H1 (cell line): ENCODE measurements around the gene KCNN1. TPM values are rescaled to one million over a fixed set of nuclear protein-coding genes. Genes with fewer than 3 reads are reported as not detected.

ENCODE experiments used
- CTCF ChIA-PET: fragments of 300-600 bp; sonication (Branson Sonifier 250); formaldehyde crosslinking; loops from one replicate; lab custom pipeline; 2021; ENCODE audit not compliant: partially characterized antibody; lab: Charles Lee
- POLR2A ChIA-PET: fragments of 300-600 bp; sonication (Branson Sonifier 250); formaldehyde crosslinking; loops from one replicate; lab custom pipeline; 2021; ENCODE audit warnings: inconsistent platforms; ENCODE audit not compliant: partially characterized antibody; lab: Charles Lee
- DNase-seq, 2 experiments: peaks; one replicate each; pipeline versions ENCODE4 v3.0.0 to v3.0.0-alpha.2; 2010 to 2022; ENCODE audit warnings: low spot score in 2 of 2, low read depth in 1 of 2, mixed read lengths in 1 of 2
- FAIRE-seq: peaks from 2 replicates; lab custom pipeline; 2011; peaks lifted over from hg19 to GRCh38; lab: Jason Lieb, UNC
- H2AFZ ChIP-seq: 2 replicates; pipeline ENCODE4 v1.8.1; 2012; ENCODE audit warnings: low read length, inconsistent platforms
- H2AK5ac ChIP-seq: 2 replicates; pipeline ENCODE4 v1.6.1; 2013; ENCODE audit warnings: low read depth, low read length
- H2BK120ac ChIP-seq: replicated peaks from 2 replicates; pipeline ENCODE3; 2013; ENCODE audit warnings: low read depth, low read length, inconsistent platforms
- H2BK12ac ChIP-seq: 2 replicates; pipeline ENCODE4 v1.6.1; 2013; ENCODE audit warnings: low read depth, low read length
- H2BK15ac ChIP-seq: 2 replicates; pipeline ENCODE4 v1.6.1; 2013; ENCODE audit warnings: low read length
- H2BK20ac ChIP-seq: 2 replicates; pipeline ENCODE4 v1.6.1; 2013; ENCODE audit warnings: low read length
- H2BK5ac ChIP-seq: 2 replicates; pipeline ENCODE4 v1.6.1; 2013; ENCODE audit warnings: low read depth, low read length
- H3K14ac ChIP-seq: 2 replicates; pipeline ENCODE4 v1.6.1; 2013; ENCODE audit warnings: inconsistent platforms; ENCODE audit not compliant: insufficient read length
- H3K18ac ChIP-seq: 2 replicates; pipeline ENCODE4 v1.6.1; 2013; ENCODE audit warnings: low read length; ENCODE audit errors: extremely low read depth
- H3K23ac ChIP-seq: 2 replicates; pipeline ENCODE4 v1.6.1; 2013; ENCODE audit warnings: inconsistent platforms; ENCODE audit not compliant: insufficient read length
- H3K23me2 ChIP-seq: 2 replicates; pipeline ENCODE4 v1.6.1; 2013; ENCODE audit warnings: low read depth, low read length
- H3K27ac ChIP-seq: 2 replicates; pipeline ENCODE4 v1.6.1; 2011; ENCODE audit warnings: low read depth, low read length, inconsistent platforms
- H3K27me3 ChIP-seq, 4 experiments: replicated peaks in 1 of 4; 1 replicate in 1 of 4; 2 replicates in 3 of 4; pipeline versions ENCODE4 v1.6.1 to v1.8.1; 2011 to 2013; ENCODE audit warnings: low read length in 3 of 4, mild to moderate bottlenecking in 3 of 4, inconsistent platforms in 2 of 4, mixed read lengths in 2 of 4, moderate library complexity in 1 of 4; ENCODE audit not compliant: control insufficient read depth in 3 of 4, insufficient read depth in 3 of 4; ENCODE audit errors: extremely low read depth in 1 of 4
- H3K36me3 ChIP-seq, 4 experiments: 2 replicates each; pipeline versions ENCODE4 v1.6.1 to v1.8.1; 2011 to 2013; ENCODE audit warnings: mild to moderate bottlenecking in 4 of 4, low read length in 3 of 4, moderate library complexity in 2 of 4, control low read depth in 1 of 4, inconsistent platforms in 1 of 4; ENCODE audit not compliant: insufficient read depth in 4 of 4, control insufficient read depth in 2 of 4
- H3K4ac ChIP-seq: replicated peaks from 2 replicates; pipeline ENCODE3; 2013; ENCODE audit warnings: low read length, low read depth, mixed read lengths, inconsistent platforms; ENCODE audit not compliant: insufficient read length
- H3K4me1 ChIP-seq, 4 experiments: replicated peaks in 1 of 4; 1 replicate in 1 of 4; 2 replicates in 3 of 4; pipeline versions ENCODE4 v1.6.1 to v1.8.1; 2011 to 2013; ENCODE audit warnings: low read length in 3 of 4, inconsistent platforms in 2 of 4, mixed read lengths in 1 of 4; ENCODE audit not compliant: insufficient read depth in 4 of 4, control insufficient read depth in 3 of 4
- H3K4me2 ChIP-seq, 2 experiments: 2 replicates each; pipeline versions ENCODE4 v1.6.1 to v1.8.1; 2011 to 2013; ENCODE audit warnings: low read depth in 2 of 2, low read length in 2 of 2, control low read depth in 1 of 2, inconsistent platforms in 1 of 2, mild to moderate bottlenecking in 1 of 2; ENCODE audit not compliant: insufficient read depth in 1 of 2
- H3K4me3 ChIP-seq, 4 experiments: fragments of 200-600, 300-600 bp in 1 of 4; sonication (generic), shearing (Covaris generic), sonication (Bioruptor Twin) in 1 of 4; 2 replicates each; pipeline versions ENCODE4 v1.5.1 to v1.8.1; 2011 to 2016; ENCODE audit warnings: low read length in 4 of 4, low read depth in 3 of 4, control low read depth in 2 of 4, inconsistent platforms in 2 of 4, mild to moderate bottlenecking in 2 of 4, mixed read lengths in 1 of 4, moderate library complexity in 1 of 4; ENCODE audit not compliant: insufficient read depth in 2 of 4; ENCODE audit errors: extremely low read depth in 1 of 4
- H3K56ac ChIP-seq: replicated peaks from 2 replicates; pipeline ENCODE3; 2013; ENCODE audit warnings: low read depth, mild to moderate bottlenecking, mixed read lengths, low read length, inconsistent platforms; ENCODE audit not compliant: insufficient read length
- H3K79me1 ChIP-seq: 2 replicates; pipeline ENCODE4 v1.6.1; 2013; ENCODE audit warnings: low read depth, low read length, control low read depth
- H3K79me2 ChIP-seq, 2 experiments: 2 replicates each; pipeline versions ENCODE4 v1.6.1 to v1.8.1; 2012 to 2013; ENCODE audit warnings: low read length in 2 of 2, mild to moderate bottlenecking in 2 of 2, inconsistent platforms in 1 of 2; ENCODE audit not compliant: insufficient read depth in 2 of 2, control insufficient read depth in 1 of 2
- H3K9ac ChIP-seq, 4 experiments: replicated peaks in 1 of 4; 1 replicate in 1 of 4; 2 replicates in 3 of 4; pipeline versions ENCODE4 v1.6.1 to v1.8.1; 2011 to 2013; ENCODE audit warnings: low read depth in 3 of 4, low read length in 3 of 4, control low read depth in 2 of 4, mild to moderate bottlenecking in 2 of 4, moderate library complexity in 2 of 4, inconsistent platforms in 1 of 4; ENCODE audit errors: extremely low read depth in 1 of 4
- H3K9me3 ChIP-seq, 2 experiments: 2 replicates each; pipeline versions ENCODE4 v1.6.1 to v1.8.1; 2012 to 2013; ENCODE audit warnings: mild to moderate bottlenecking in 2 of 2, moderate library complexity in 2 of 2, control low read depth in 1 of 2, inconsistent platforms in 1 of 2, low read depth in 1 of 2, low read length in 1 of 2, mixed read lengths in 1 of 2; ENCODE audit not compliant: insufficient read depth in 2 of 2
- H4K20me1 ChIP-seq, 2 experiments: replicated peaks in 1 of 2; 2 replicates each; pipeline versions ENCODE3 to v1.8.1; 2011 to 2013; ENCODE audit warnings: inconsistent platforms in 2 of 2, low read length in 2 of 2, mild to moderate bottlenecking in 1 of 2; ENCODE audit not compliant: insufficient read depth in 2 of 2, control insufficient read depth in 1 of 2
- H4K5ac ChIP-seq: 2 replicates; pipeline ENCODE4 v1.6.1; 2013; ENCODE audit warnings: low read length, low read depth, mixed read lengths, inconsistent platforms; ENCODE audit not compliant: insufficient read length
- H4K8ac ChIP-seq: 2 replicates; pipeline ENCODE4 v1.8.0; 2013; ENCODE audit warnings: mild to moderate bottlenecking, moderate library complexity, low read length, inconsistent platforms; ENCODE audit not compliant: insufficient read depth; ENCODE audit errors: extremely low read depth
- H4K91ac ChIP-seq: replicated peaks from 2 replicates; pipeline ENCODE3; 2013; ENCODE audit warnings: low read length, mixed read lengths, inconsistent platforms; ENCODE audit not compliant: insufficient read length
- GABPA ChIP-seq: IDR thresholded peaks from 2 replicates; pipeline ENCODE4 v1.6.1; 2011; ENCODE audit warnings: mild to moderate bottlenecking, low read length, moderate library complexity, borderline replicate concordance; ENCODE audit not compliant: insufficient read depth
- WGBS, 2 experiments: shearing (Covaris generic) in 1 of 2; methylation state at CpG; one replicate each; pipeline versions ENCODE4 v1.1.6 to v1.1.7; 2013 to 2015; ENCODE audit warnings: low lambda C conversion rate in 2 of 2, mixed read lengths in 2 of 2, inconsistent platforms in 1 of 2, low coverage in 1 of 2, missing lambda C conversion rate in 1 of 2; ENCODE audit not compliant: insufficient replicate concordance in 2 of 2, insufficient coverage in 1 of 2, insufficient read length in 1 of 2; ENCODE audit errors: extremely low coverage in 1 of 2, missing lambda C conversion rate in 1 of 2; 5-methylcytosine and 5-hydroxymethylcytosine counted together
- polyA plus RNA-seq, 7 experiments: library from polyadenylated mRNA; depleted of rRNA in 3 of 7; stranded (reverse) in 5 of 7; unstranded in 2 of 7; fragments of >200 nt in 5 of 7; fragments of 200-250 nt in 2 of 7; gene quantifications; 1 replicate in 5 of 7; 2 replicates in 1 of 7; 4 replicates in 1 of 7; pipeline versions ENCODE4 v1.2.1 to v1.2.3, GENCODE V29; 2011 to 2013; ENCODE audit warnings: missing spikeins in 2 of 7, mixed read lengths in 2 of 7
- total RNA-seq: library from RNA; stranded (reverse); fragmentation: NEBNext Ultra II Directional; extraction: Animal tissue kit (Norgen Biotek cat#: 25700); gene quantifications from 2 replicates; pipeline ENCODE4 v1.2.1, GENCODE V29; 2021

The KCNN1 gene
- total and polyA plus RNA-seq, 2 of the 8 experiments (the other 6 are each of a cell fraction or from before 2014, with no cell fraction given): 11.0 to 12.5 TPM

GRCh38 chr19:17926044-17926443 lies 40.9 kb upstream of the KCNN1 start:
- no peak overlapping the region for H2BK15ac ChIP-seq
- no peaks in the 10 kb centered on the region for H3K4me1 ChIP-seq
- no peaks in the 10 kb centered on the region for H3K27me3 ChIP-seq
- H4K5ac ChIP-seq: no peak overlapping the region
- no peak overlapping the region for H3K23ac ChIP-seq
- ChIA-PET CTCF (interaction anchor here (0.6 to 2.3 kb wide), 2 partner anchors 55 to 69 kb away, joined by 4 to 6 read pairs; partner anchors contain the start of gene SLC5A5), POLR2A (interaction anchor here (14.8 kb wide), 1 partner anchor 59 kb away, joined by 392 read pairs; the partner anchor contains the start of genes RPL18A and SLC5A5)
- no peak overlapping the region for H4K91ac ChIP-seq
- H4K20me1 ChIP-seq: no peaks in the 10 kb centered on the region
- no peak overlapping the region for H2BK12ac ChIP-seq
- H4K8ac ChIP-seq: no peak overlapping the region
- no peak overlapping the region for H2BK20ac ChIP-seq
- no peak overlapping the region for H2AFZ ChIP-seq
- no peak overlapping the region for H3K27ac ChIP-seq
- H3K23me2 ChIP-seq: no peaks in the 10 kb centered on the region
- no peaks in the 10 kb centered on the region for H3K36me3 ChIP-seq
- no peak overlapping the region for H3K4ac ChIP-seq
- no peak overlapping the region for H3K18ac ChIP-seq
- no peak overlapping the region for H3K9ac ChIP-seq
- H3K79me1 ChIP-seq: no peaks in the 10 kb centered on the region
- H3K4me3 ChIP-seq: no peak overlapping the region
- no peak overlapping the region for H2AK5ac ChIP-seq
- H3K56ac ChIP-seq: no peak overlapping the region
- H2BK120ac ChIP-seq: no peak overlapping the region
- WGBS, 2 experiments: 86% methylated on average over 4 of the region's 4 CpGs; no CpG with 5 or more reads in 1 of the 2 experiments
- no peak overlapping the region for H3K4me2 ChIP-seq
- H3K9me3 ChIP-seq: no peaks in the 10 kb centered on the region
- no peak for FAIRE-seq
- no peaks in the 10 kb centered on the region for H3K79me2 ChIP-seq
- no peak overlapping the region for H3K14ac ChIP-seq
- no peak for DNase-seq
- TF ChIP-seq GABPA: no peak
- H2BK5ac ChIP-seq: no peak overlapping the region
